Adrenal gland (tissue), 5 donors: ENCODE data around the gene TFG.

Source experiments
- CTCF ChIP-seq, 6 experiments: fragments of 450-650 bp in 4 of 6; fragments of 200-600 bp in 2 of 6; sonication (generic) in 1 of 6; IDR thresholded peaks; 1 replicate in 5 of 6; 2 replicates in 1 of 6; pipeline versions ENCODE4 v1.5.1 to v1.8.0; 2016 to 2021; ENCODE audit warnings: antibody characterized with exemption in 6 of 6, mild to moderate bottlenecking in 2 of 6, moderate library complexity in 1 of 6
- POLR2A ChIP-seq, 2 donors: fragments of 450-650 bp; IDR thresholded peaks; one replicate each; pipeline ENCODE4 v1.6.1; 2017; ENCODE audit warnings: antibody characterized with exemption in 2 of 2, mild to moderate bottlenecking in 2 of 2, moderate library complexity in 1 of 2
- donor health status: DM: no; HTN: no; CAD: no.

- no peak for TF ChIP-seq CTCF (IDR thresholded peaks at IDR 0.05)
- TF ChIP-seq POLR2A (IDR thresholded peaks at IDR 0.05): no peak
Measured at GRCh38 chr3:100702082-100702979, 7.0 kb upstream of the TFG start.
